ENCODE results near the gene INHBA. TPM values are rescaled to one million over a fixed set of nuclear protein-coding genes. Genes with fewer than 3 reads are reported as not detected.

INHBA gene
- total RNA-seq: not detected
- 0.61 TPM for polyA plus RNA-seq (2013, experiment 1 of 2)
- 0.70 TPM for polyA plus RNA-seq (2013, experiment 2 of 2)
- long read RNA-seq, experiment 1: 0 reads
- long read RNA-seq, experiment 2: 0 reads
- long read RNA-seq, experiment 3, partial matches to known transcripts: 0 of 1 reads
- long read RNA-seq, experiment 3, other reads (novel, unspliced or antisense): 0 of 1 reads
- long read RNA-seq, experiment 4: 0 reads

DNA sequence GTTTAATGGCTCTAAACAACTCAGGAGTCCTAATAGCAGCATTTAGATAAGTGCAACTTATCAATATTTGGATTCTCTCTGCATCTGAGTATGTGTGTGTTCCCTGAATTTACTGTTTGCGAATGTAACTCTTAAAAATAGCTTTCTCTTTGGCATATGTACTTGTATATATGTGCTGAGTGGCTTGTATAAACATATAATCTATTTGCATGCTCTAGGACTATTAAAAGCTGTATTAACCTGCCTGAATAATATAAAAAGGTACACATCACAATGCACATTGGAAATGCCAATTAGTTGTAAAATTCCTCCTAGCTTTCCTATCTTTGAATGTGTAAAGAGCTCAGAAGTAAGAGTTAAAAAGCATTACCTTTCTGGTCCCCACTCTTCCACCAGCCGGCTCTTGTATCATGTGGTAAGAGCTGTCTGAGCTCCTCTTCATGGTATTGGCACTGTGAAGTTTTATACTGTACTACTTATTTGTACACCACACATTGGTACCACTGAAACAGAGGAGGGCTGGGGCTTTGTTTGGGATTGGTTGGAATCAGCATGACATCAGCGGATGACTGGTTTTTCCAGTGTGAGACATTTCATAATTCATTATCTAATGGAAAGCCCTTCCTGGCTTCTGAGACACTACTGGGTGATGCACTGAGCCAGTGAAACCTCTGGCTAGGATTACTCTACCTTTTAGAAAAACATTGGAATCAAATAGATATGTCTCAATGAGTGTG, at the start of gene INHBA:
Gene INHBA, minus strand, starts transcription at position 456 of the 737 bp plus-strand sequence. CDS start 2,716 bp downstream, outside the sequence.
- Histone ChIP-seq H3K4me3 (ENCODE audit: low read length) (no peak within 1 kb of the TSS), H3K27ac (ENCODE audit: low read depth, low read length) (no peak within 1 kb of the TSS), H3K36me3 (ENCODE audit: control insufficient read depth, insufficient read depth, low read length) (no peaks in the 10 kb centered on the region), H3K9me3 (ENCODE audit: control insufficient read depth, low read length) (no peaks in the 10 kb centered on the region), H3K27me3 (ENCODE audit: control insufficient read depth, insufficient read depth, low read length, poor library complexity, severe bottlenecking) (peaks cover 89% of the 10 kb centered on the region), H3K4me1 (ENCODE audit: control insufficient read depth, insufficient read depth, low read length) (no peaks in the 10 kb centered on the region), H3K9ac (ENCODE audit: extremely low read depth, low read length, poor library complexity, severe bottlenecking) (no peak within 1 kb of the TSS)
- 96% methylated on average over 3 of the region's 3 CpGs; no CpG with 5 or more reads in 1 of the 2 experiments for WGBS, 2 experiments (ENCODE audit: insufficient coverage in 1 of 2, insufficient read length in 1 of 2)
- no peak within 1 kb of the TSS for H3K4me3 Mint-ChIP-seq
- no peak for DNase-seq
- TF ChIP-seq, protein P1, sequence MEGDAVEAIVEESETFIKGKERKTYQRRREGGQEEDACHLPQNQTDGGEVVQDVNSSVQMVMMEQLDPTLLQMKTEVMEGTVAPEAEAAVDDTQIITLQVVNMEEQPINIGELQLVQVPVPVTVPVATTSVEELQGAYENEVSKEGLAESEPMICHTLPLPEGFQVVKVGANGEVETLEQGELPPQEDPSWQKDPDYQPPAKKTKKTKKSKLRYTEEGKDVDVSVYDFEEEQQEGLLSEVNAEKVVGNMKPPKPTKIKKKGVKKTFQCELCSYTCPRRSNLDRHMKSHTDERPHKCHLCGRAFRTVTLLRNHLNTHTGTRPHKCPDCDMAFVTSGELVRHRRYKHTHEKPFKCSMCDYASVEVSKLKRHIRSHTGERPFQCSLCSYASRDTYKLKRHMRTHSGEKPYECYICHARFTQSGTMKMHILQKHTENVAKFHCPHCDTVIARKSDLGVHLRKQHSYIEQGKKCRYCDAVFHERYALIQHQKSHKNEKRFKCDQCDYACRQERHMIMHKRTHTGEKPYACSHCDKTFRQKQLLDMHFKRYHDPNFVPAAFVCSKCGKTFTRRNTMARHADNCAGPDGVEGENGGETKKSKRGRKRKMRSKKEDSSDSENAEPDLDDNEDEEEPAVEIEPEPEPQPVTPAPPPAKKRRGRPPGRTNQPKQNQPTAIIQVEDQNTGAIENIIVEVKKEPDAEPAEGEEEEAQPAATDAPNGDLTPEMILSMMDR (conservative IDR thresholded peaks at IDR 0.05): no peak
- H3K4me1 Mint-ChIP-seq: peaks cover 22% of the 10 kb centered on the region
- H3K9me3 Mint-ChIP-seq: no peaks in the 10 kb centered on the region
- H3K27me3 Mint-ChIP-seq (ENCODE audit: insufficient read depth): peaks cover 84% of the 10 kb centered on the region
- no peaks in the 10 kb centered on the region for H3K36me3 Mint-ChIP-seq (ENCODE audit: low read depth)
- no peak within 1 kb of the TSS for H3K27ac Mint-ChIP-seq

DNA sequence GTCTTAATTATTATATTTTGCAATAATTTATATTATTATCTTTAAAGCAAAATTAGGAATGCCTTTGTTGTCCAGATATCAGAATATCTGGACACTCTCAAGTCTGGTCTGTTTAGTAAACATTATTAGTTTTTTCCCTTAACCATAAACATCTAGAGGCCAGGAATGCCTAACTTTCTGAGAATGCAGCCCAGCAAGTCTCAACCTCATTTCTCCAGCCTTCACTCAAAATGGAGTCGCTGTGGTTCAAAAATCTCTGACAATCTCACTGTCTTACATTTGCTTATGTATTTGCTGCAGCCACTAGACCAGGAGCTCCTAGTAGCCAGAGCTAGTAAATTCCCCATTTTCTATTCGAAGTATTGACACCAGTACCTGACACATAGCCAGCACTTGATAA, 49.7 kb upstream of the INHBA start:
- Mint-ChIP-seq H3K9me3 (peaks cover 64% of the 10 kb centered on the region), H3K27ac (no peak overlapping the region), H3K36me3 (ENCODE audit: low read depth) (no peaks in the 10 kb centered on the region), H3K27me3 (ENCODE audit: insufficient read depth) (no peaks in the 10 kb centered on the region), H3K4me1 (no peaks in the 10 kb centered on the region), H3K4me3 (no peak overlapping the region)
- Histone ChIP-seq H3K27ac (ENCODE audit: low read depth, low read length) (no peak overlapping the region), H3K27me3 (ENCODE audit: control insufficient read depth, insufficient read depth, low read length, poor library complexity, severe bottlenecking) (no peaks in the 10 kb centered on the region), H3K36me3 (ENCODE audit: control insufficient read depth, insufficient read depth, low read length) (no peaks in the 10 kb centered on the region), H3K9me3 (ENCODE audit: control insufficient read depth, low read length) (peaks cover 75% of the 10 kb centered on the region), H3K4me3 (ENCODE audit: low read length) (no peak overlapping the region), H3K4me1 (ENCODE audit: control insufficient read depth, insufficient read depth, low read length) (no peaks in the 10 kb centered on the region), H3K9ac (ENCODE audit: extremely low read depth, low read length, poor library complexity, severe bottlenecking) (no peak overlapping the region)
- WGBS, 2 experiments (ENCODE audit: insufficient coverage in 1 of 2, insufficient read length in 1 of 2): 82 to 100% methylated on average over 1 to 2 of the region's 2 CpGs
- TF ChIP-seq, protein P1 (conservative IDR thresholded peaks at IDR 0.05): no peak
- no peak for DNase-seq

DNA sequence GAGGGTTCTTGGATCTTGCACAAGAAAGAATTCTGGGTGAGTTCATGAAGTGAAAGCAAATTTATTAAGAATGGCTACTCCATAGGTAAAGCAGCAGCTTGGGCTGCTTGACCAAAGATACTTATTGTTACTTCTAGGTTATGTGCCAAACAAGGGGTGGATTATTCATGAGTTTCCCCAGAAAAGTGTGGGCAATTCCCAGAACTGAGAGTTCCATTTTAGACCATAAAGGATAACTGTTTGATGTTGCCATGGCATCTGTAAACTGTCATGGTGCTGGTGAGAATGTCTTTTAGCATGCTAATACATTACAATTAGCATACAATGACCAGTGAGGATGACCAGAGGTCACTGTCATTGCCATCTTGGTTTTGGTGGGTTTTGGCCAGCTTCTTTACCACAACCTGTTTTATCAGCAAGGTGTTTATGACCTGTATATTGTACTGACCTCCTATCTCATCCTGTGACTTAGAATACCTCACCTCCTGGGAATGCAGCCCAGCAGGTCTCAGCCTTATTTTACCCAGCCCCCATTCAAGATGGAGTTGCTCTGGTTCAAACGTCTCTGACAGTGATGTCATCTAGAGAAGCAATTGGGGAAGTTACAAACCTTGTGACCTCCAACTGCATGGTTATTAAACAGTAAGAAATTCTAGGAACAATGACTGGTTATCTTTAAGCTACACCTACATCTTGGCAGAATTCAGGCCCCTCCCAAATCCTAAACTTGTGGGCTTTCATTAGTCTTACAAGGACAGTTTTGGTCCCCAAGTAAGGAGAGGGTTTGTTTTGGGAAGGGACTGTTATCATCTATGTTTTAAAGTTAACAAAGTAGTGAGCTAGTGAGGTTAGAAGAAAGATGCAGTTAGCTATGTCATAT, 48.0 kb upstream of the INHBA start:
- no peak overlapping the region for H3K9ac ChIP-seq (ENCODE audit: extremely low read depth, low read length, poor library complexity, severe bottlenecking)
- no peak for DNase-seq
- Mint-ChIP-seq H3K4me3 (no peak overlapping the region), H3K27me3 (ENCODE audit: insufficient read depth) (no peaks in the 10 kb centered on the region), H3K27ac (no peak overlapping the region), H3K9me3 (peaks cover 49% of the 10 kb centered on the region), H3K4me1 (no peaks in the 10 kb centered on the region), H3K36me3 (ENCODE audit: low read depth) (no peaks in the 10 kb centered on the region)
- no peak overlapping the region for H3K4me3 ChIP-seq (ENCODE audit: low read length)
- no peaks in the 10 kb centered on the region for H3K27me3 ChIP-seq (ENCODE audit: control insufficient read depth, insufficient read depth, low read length, poor library complexity, severe bottlenecking)
- TF ChIP-seq, protein P1 (conservative IDR thresholded peaks at IDR 0.05): no peak
- no peaks in the 10 kb centered on the region for H3K4me1 ChIP-seq (ENCODE audit: control insufficient read depth, insufficient read depth, low read length)
- WGBS, 2 experiments (ENCODE audit: insufficient coverage in 1 of 2, insufficient read length in 1 of 2): 76 to 100% methylated on average over 1 of the region's 1 CpG
- H3K27ac ChIP-seq (ENCODE audit: low read depth, low read length): no peak overlapping the region
- peaks cover 57% of the 10 kb centered on the region for H3K9me3 ChIP-seq (ENCODE audit: control insufficient read depth, low read length)
- H3K36me3 ChIP-seq (ENCODE audit: control insufficient read depth, insufficient read depth, low read length): no peaks in the 10 kb centered on the region

All from endodermal cell (in vitro differentiated cells).